ENCODE results near the gene HTT.

The HTT gene

GRCh38 chr4:3263053-3263875 lies 188.8 kb downstream of the HTT start:
- Histone ChIP-seq H2BK120ac (ENCODE audit: low read depth, low read length) (no peak overlapping the region), H2AFZ (ENCODE audit: low read length) (peak overlapping the region; percentile 6), H3K18ac (ENCODE audit: low read length) (peak overlapping the region; percentile 27), H3K23ac (ENCODE audit: low read depth, low read length, poor library complexity) (no peak overlapping the region), H3K14ac (ENCODE audit: low read length) (peak overlapping the region; percentile 78), H2BK12ac (ENCODE audit: low read length) (no peak overlapping the region), H3K27me3 (ENCODE audit: control insufficient read depth in 3 of 3, insufficient read depth in 3 of 3, low read depth in 1 of 3, low read length in 3 of 3) (peaks cover 0 to 3% (median 0%) of the 10 kb centered on the region in 3 experiments), H3K79me1 (ENCODE audit: low read depth, low read length) (no peaks in the 10 kb centered on the region), H3K9me3 (replicated peaks in 1 of 2; ENCODE audit: control insufficient read depth in 2 of 2, insufficient read depth in 1 of 2, low read depth in 1 of 2, low read length in 2 of 2) (no peaks in the 10 kb centered on the region), H3K4me2 (ENCODE audit: insufficient read depth, low read length, poor library complexity, severe bottlenecking) (no peak overlapping the region), H3K27ac (replicated peaks; ENCODE audit: low read length) (no peak overlapping the region), H4K91ac (ENCODE audit: low read depth, low read length, poor library complexity) (no peak overlapping the region), H4K8ac (ENCODE audit: low read depth, low read length) (no peak overlapping the region), H2BK15ac (ENCODE audit: low read length) (peak overlapping the region; percentile 27), H3K36me3 (replicated peaks in 1 of 2; ENCODE audit: control insufficient read depth in 2 of 2, insufficient read depth in 2 of 2, low read length in 2 of 2) (no peaks in the 10 kb centered on the region), H3K9ac (ENCODE audit: low read depth, low read length, poor library complexity) (no peak overlapping the region), H3K4me3 (ENCODE audit: low read length in 2 of 2) (no peak overlapping the region), H2AK5ac (ENCODE audit: low read depth, low read length) (no peak overlapping the region), H3K4ac (ENCODE audit: low read length) (no peak overlapping the region), H3K4me1 (ENCODE audit: control insufficient read depth in 2 of 2, insufficient read depth in 1 of 2, low read depth in 1 of 2, low read length in 2 of 2) (peaks cover 2 to 8% of the 10 kb centered on the region in 2 donors), H2BK5ac (ENCODE audit: low read length) (no peak overlapping the region)
- no peak for DNase-seq (ENCODE audit: low spot score)
- WGBS, 2 donors (ENCODE audit: extremely low coverage in 2 of 2, insufficient read length in 2 of 2, insufficient replicate concordance in 1 of 2), result no CpG with 5 or more reads among the region's 28 CpGs

- Histone ChIP-seq H2AK5ac (ENCODE audit: low read depth, low read length) (no peak overlapping the region), H3K14ac (ENCODE audit: low read length) (no peak overlapping the region), H3K9me3 (replicated peaks in 1 of 2; ENCODE audit: control insufficient read depth in 2 of 2, insufficient read depth in 1 of 2, low read depth in 1 of 2, low read length in 2 of 2) (no peaks in the 10 kb centered on the region), H3K79me1 (ENCODE audit: low read depth, low read length) (no peaks in the 10 kb centered on the region), H3K4me1 (ENCODE audit: control insufficient read depth in 2 of 2, insufficient read depth in 1 of 2, low read depth in 1 of 2, low read length in 2 of 2) (peaks cover 6 to 9% of the 10 kb centered on the region in 2 donors), H3K18ac (ENCODE audit: low read length) (no peak overlapping the region), H3K4me2 (ENCODE audit: insufficient read depth, low read length, poor library complexity, severe bottlenecking) (no peak overlapping the region), H3K9ac (ENCODE audit: low read depth, low read length, poor library complexity) (no peak overlapping the region), H4K91ac (ENCODE audit: low read depth, low read length, poor library complexity) (no peak overlapping the region), H3K36me3 (replicated peaks in 1 of 2; ENCODE audit: control insufficient read depth in 2 of 2, insufficient read depth in 2 of 2, low read length in 2 of 2) (no peaks in the 10 kb centered on the region), H2AFZ (ENCODE audit: low read length) (peak overlapping the region; percentile 6), H2BK15ac (ENCODE audit: low read length) (no peak overlapping the region), H2BK12ac (ENCODE audit: low read length) (no peak overlapping the region), H3K27ac (replicated peaks; ENCODE audit: low read length) (no peak overlapping the region), H4K8ac (ENCODE audit: low read depth, low read length) (no peak overlapping the region), H2BK5ac (ENCODE audit: low read length) (no peak overlapping the region), H3K4me3 (ENCODE audit: low read length in 2 of 2) (no peak overlapping the region), H3K27me3 (ENCODE audit: control insufficient read depth in 3 of 3, insufficient read depth in 3 of 3, low read depth in 1 of 3, low read length in 3 of 3) (peaks cover 0 to 3% (median 0%) of the 10 kb centered on the region in 3 experiments), H3K23ac (ENCODE audit: low read depth, low read length, poor library complexity) (no peak overlapping the region), H2BK120ac (ENCODE audit: low read depth, low read length) (no peak overlapping the region), H3K4ac (ENCODE audit: low read length) (no peak overlapping the region)
- no CpG with 5 or more reads among the region's 6 CpGs for WGBS, 2 donors (ENCODE audit: extremely low coverage in 2 of 2, insufficient read length in 2 of 2, insufficient replicate concordance in 1 of 2)
- no peak for DNase-seq (ENCODE audit: low spot score)
These were observed 189.4 kb downstream of the HTT start for GRCh38 chr4:3263876-3264193.

- Histone ChIP-seq H4K8ac (ENCODE audit: low read depth, low read length) (no peak overlapping the region), H3K14ac (ENCODE audit: low read length) (no peak overlapping the region), H3K9me3 (replicated peaks in 1 of 2; ENCODE audit: control insufficient read depth in 2 of 2, insufficient read depth in 1 of 2, low read depth in 1 of 2, low read length in 2 of 2) (no peaks in the 10 kb centered on the region), H3K79me1 (ENCODE audit: low read depth, low read length) (no peaks in the 10 kb centered on the region), H2BK12ac (ENCODE audit: low read length) (no peak overlapping the region), H2AK5ac (ENCODE audit: low read depth, low read length) (no peak overlapping the region), H4K91ac (ENCODE audit: low read depth, low read length, poor library complexity) (no peak overlapping the region), H3K4me2 (ENCODE audit: insufficient read depth, low read length, poor library complexity, severe bottlenecking) (no peak overlapping the region), H3K36me3 (replicated peaks in 1 of 2; ENCODE audit: control insufficient read depth in 2 of 2, insufficient read depth in 2 of 2, low read length in 2 of 2) (no peaks in the 10 kb centered on the region), H3K9ac (ENCODE audit: low read depth, low read length, poor library complexity) (no peak overlapping the region), H3K27me3 (ENCODE audit: control insufficient read depth in 3 of 3, insufficient read depth in 3 of 3, low read depth in 1 of 3, low read length in 3 of 3) (peaks cover 0 to 3% (median 0%) of the 10 kb centered on the region in 3 experiments), H2AFZ (ENCODE audit: low read length) (no peak overlapping the region), H3K4me3 (ENCODE audit: low read length in 2 of 2) (no peak overlapping the region), H3K27ac (replicated peaks; ENCODE audit: low read length) (no peak overlapping the region), H3K23ac (ENCODE audit: low read depth, low read length, poor library complexity) (no peak overlapping the region), H3K4me1 (ENCODE audit: control insufficient read depth in 2 of 2, insufficient read depth in 1 of 2, low read depth in 1 of 2, low read length in 2 of 2) (peaks cover 8 to 12% of the 10 kb centered on the region in 2 donors), H2BK15ac (ENCODE audit: low read length) (no peak overlapping the region), H3K18ac (ENCODE audit: low read length) (no peak overlapping the region), H2BK5ac (ENCODE audit: low read length) (no peak overlapping the region), H3K4ac (ENCODE audit: low read length) (no peak overlapping the region), H2BK120ac (ENCODE audit: low read depth, low read length) (no peak overlapping the region)
- DNase-seq (ENCODE audit: low spot score), result no peak
- WGBS, 2 donors (ENCODE audit: extremely low coverage in 2 of 2, insufficient read length in 2 of 2, insufficient replicate concordance in 1 of 2), result no CpG with 5 or more reads among the region's 17 CpGs
These were observed 191.6 kb downstream of the HTT start for GRCh38 chr4:3266076-3266475.

GRCh38 chr4:3267576-3268394 lies 193.3 kb downstream of the HTT start:
- no peak for DNase-seq (ENCODE audit: low spot score)
- H3K9ac ChIP-seq (ENCODE audit: low read depth, low read length, poor library complexity), result peak overlapping the region; percentile 27

More at GRCh38 chr4:3267576-3268394, 193.3 kb downstream of the HTT start:
- H2BK12ac ChIP-seq (ENCODE audit: low read length), result no peak overlapping the region
- H2AK5ac ChIP-seq (ENCODE audit: low read depth, low read length), result no peak overlapping the region
- no peak overlapping the region for H2AFZ ChIP-seq (ENCODE audit: low read length)
- H3K36me3 ChIP-seq (replicated peaks in 1 of 2; ENCODE audit: control insufficient read depth in 2 of 2, insufficient read depth in 2 of 2, low read length in 2 of 2), result no peaks in the 10 kb centered on the region
- no peak overlapping the region for H3K14ac ChIP-seq (ENCODE audit: low read length)
- H2BK120ac ChIP-seq (ENCODE audit: low read depth, low read length), result no peak overlapping the region
- no CpG with 5 or more reads among the region's 18 CpGs for WGBS, 2 donors (ENCODE audit: extremely low coverage in 2 of 2, insufficient read length in 2 of 2, insufficient replicate concordance in 1 of 2)
- H3K4ac ChIP-seq (ENCODE audit: low read length), result no peak overlapping the region
- H3K4me3 ChIP-seq (ENCODE audit: low read length in 2 of 2), result no peak overlapping the region
- peak overlapping the region; percentile 29 for H3K18ac ChIP-seq (ENCODE audit: low read length)
- peaks cover 0 to 3% (median 0%) of the 10 kb centered on the region in 3 experiments for H3K27me3 ChIP-seq (ENCODE audit: control insufficient read depth in 3 of 3, insufficient read depth in 3 of 3, low read depth in 1 of 3, low read length in 3 of 3)
- no peak overlapping the region for H2BK5ac ChIP-seq (ENCODE audit: low read length)
- H4K91ac ChIP-seq (ENCODE audit: low read depth, low read length, poor library complexity), result no peak overlapping the region
- peaks cover 8 to 12% of the 10 kb centered on the region in 2 donors for H3K4me1 ChIP-seq (ENCODE audit: control insufficient read depth in 2 of 2, insufficient read depth in 1 of 2, low read depth in 1 of 2, low read length in 2 of 2)
- H2BK15ac ChIP-seq (ENCODE audit: low read length), result no peak overlapping the region
- H3K4me2 ChIP-seq (ENCODE audit: insufficient read depth, low read length, poor library complexity, severe bottlenecking), result no peak overlapping the region
- no peak overlapping the region for H3K27ac ChIP-seq (replicated peaks; ENCODE audit: low read length)
- no peak overlapping the region for H3K23ac ChIP-seq (ENCODE audit: low read depth, low read length, poor library complexity)
- H4K8ac ChIP-seq (ENCODE audit: low read depth, low read length), result no peak overlapping the region
- no peaks in the 10 kb centered on the region for H3K79me1 ChIP-seq (ENCODE audit: low read depth, low read length)
- H3K9me3 ChIP-seq (replicated peaks in 1 of 2; ENCODE audit: control insufficient read depth in 2 of 2, insufficient read depth in 1 of 2, low read depth in 1 of 2, low read length in 2 of 2), result no peaks in the 10 kb centered on the region
